HepG2 (cell line): ENCODE measurements around the gene CERS1. TPM values are rescaled to one million over a fixed set of nuclear protein-coding genes. Genes with fewer than 3 reads are reported as not detected.

Experiments used
- CENPT ChIP-seq: sonication (generic); formaldehyde crosslinking; IDR thresholded peaks from 2 replicates; pipeline ENCODE4 v1.8.0; 2022; ENCODE audit warnings: low read depth, mild to moderate bottlenecking, moderate library complexity, missing genetic modification reagents
- DR1 ChIP-seq: sonication (generic); formaldehyde crosslinking; IDR thresholded peaks from 2 replicates; pipeline ENCODE4 v1.8.0; 2021; ENCODE audit warnings: mild to moderate bottlenecking, missing genetic modification reagents, inconsistent platforms
- HOXA7 ChIP-seq: sonication (generic); formaldehyde crosslinking; IDR thresholded peaks from 2 replicates; pipeline ENCODE4 v1.8.1; 2022; ENCODE audit warnings: mild to moderate bottlenecking, missing genetic modification reagents, moderate library complexity
- PCBP1 ChIP-seq: fragments of 200-400 bp; formaldehyde crosslinking; IDR thresholded peaks from 2 replicates; pipeline ENCODE4 v1.6.1; 2017; ENCODE audit warnings: mild to moderate bottlenecking, low read depth, low read length, borderline replicate concordance
- PCBP2 ChIP-seq: fragments of 200-400 bp; formaldehyde crosslinking; optimal IDR thresholded peaks from 2 replicates; pipeline ENCODE3; 2018; ENCODE audit warnings: low read length, low read depth; ENCODE audit not compliant: poor library complexity, severe bottlenecking
- REL ChIP-seq: sonication (generic); formaldehyde crosslinking; conservative IDR thresholded peaks from 2 replicates; pipeline ENCODE4 v1.8.0; 2022; ENCODE audit warnings: mild to moderate bottlenecking, missing genetic modification reagents, moderate library complexity
- SP140L ChIP-seq: sonication (generic); formaldehyde crosslinking; IDR thresholded peaks from 2 replicates; pipeline ENCODE4 v1.4.0; 2020; ENCODE audit warnings: missing genetic modification reagents, borderline replicate concordance
- THYN1 ChIP-seq: sonication (generic); formaldehyde crosslinking; IDR thresholded peaks from 2 replicates; pipeline ENCODE4 v1.8.1; 2023; ENCODE audit warnings: low read depth, mild to moderate bottlenecking, moderate library complexity, missing genetic modification reagents, borderline replicate concordance
- ZBTB8A ChIP-seq: sonication (generic); formaldehyde crosslinking; IDR thresholded peaks from 2 replicates; pipeline ENCODE4 v1.4.0; 2020; ENCODE audit warnings: mild to moderate bottlenecking, low read depth, missing genetic modification reagents, borderline replicate concordance
- ZMAT3 ChIP-seq: sonication (generic); formaldehyde crosslinking; conservative IDR thresholded peaks from 2 replicates; pipeline ENCODE4 v1.7.0; 2021; ENCODE audit warnings: missing genetic modification reagents
- ZNF136 ChIP-seq: sonication (generic); formaldehyde crosslinking; IDR thresholded peaks from 2 replicates; pipeline ENCODE4 v1.8.1; 2022; ENCODE audit warnings: low read depth, mild to moderate bottlenecking, moderate library complexity, missing genetic modification reagents
- ZNF432 ChIP-seq: sonication (generic); formaldehyde crosslinking; IDR thresholded peaks from 2 replicates; pipeline ENCODE4 v1.5.0; 2020; ENCODE audit warnings: missing genetic modification reagents, mild to moderate bottlenecking, borderline replicate concordance
- ZSCAN12 ChIP-seq: sonication (generic); formaldehyde crosslinking; IDR thresholded peaks from 2 replicates; pipeline ENCODE4 v1.9.0; 2021; ENCODE audit warnings: mild to moderate bottlenecking, missing genetic modification reagents
- polyA plus RNA-seq, 8 experiments: library from polyadenylated mRNA; depleted of rRNA in 3 of 8; stranded (reverse) in 7 of 8; unstranded in 1 of 8; fragments of >200 nt; fragmentation: Illumina TruSeq in 4 of 8; extraction: Trizol in 4 of 8; gene quantifications; 2 replicates each; pipeline versions ENCODE4 v1.2.1 to v1.2.3, GENCODE V29; 2011 to 2016; ENCODE audit warnings: low read depth in 4 of 8, missing spikeins in 1 of 8, mixed read lengths in 1 of 8; ENCODE audit not compliant: insufficient read depth in 1 of 8
- total RNA-seq, 5 experiments: library from RNA; depleted of rRNA; stranded (reverse); fragments of >200 nt; fragmentation: Illumina TruSeq; extraction: Trizol; gene quantifications; 2 replicates each; pipeline ENCODE4 v1.2.3, GENCODE V29; 2016; ENCODE audit warnings: low read depth in 1 of 5
- TF ChIP-seq, protein P1 (sequence below): sonication (generic); formaldehyde crosslinking; IDR thresholded peaks from 2 replicates; pipeline ENCODE4 v1.8.0; 2022; ENCODE audit warnings: mild to moderate bottlenecking, missing genetic modification reagents, moderate library complexity
- TF ChIP-seq, protein P2 (sequence below): sonication (generic); formaldehyde crosslinking; conservative IDR thresholded peaks from 2 replicates; pipeline ENCODE4 v1.8.0; 2022; ENCODE audit warnings: missing genetic modification reagents
- TF ChIP-seq, protein P3 (sequence below): sonication (generic); formaldehyde crosslinking; conservative IDR thresholded peaks from 2 replicates; pipeline ENCODE4 v1.8.0; 2022; ENCODE audit warnings: mild to moderate bottlenecking, moderate library complexity, missing genetic modification reagents
- TF ChIP-seq, protein P4 (sequence below): sonication (generic); formaldehyde crosslinking; IDR thresholded peaks from 2 replicates; pipeline ENCODE4 v1.4.0; 2020; ENCODE audit warnings: missing genetic modification reagents
- TF ChIP-seq, protein P5 (sequence below): sonication (generic); formaldehyde crosslinking; IDR thresholded peaks from 2 replicates; pipeline ENCODE4 v1.5.0; 2020; ENCODE audit warnings: mild to moderate bottlenecking, missing genetic modification reagents

Gene CERS1
- total and polyA plus RNA-seq, 2 of the 13 experiments (the other 11 are each of a cell fraction or from before 2014, with no cell fraction given): 4.6 to 9.8 TPM

DNA sequence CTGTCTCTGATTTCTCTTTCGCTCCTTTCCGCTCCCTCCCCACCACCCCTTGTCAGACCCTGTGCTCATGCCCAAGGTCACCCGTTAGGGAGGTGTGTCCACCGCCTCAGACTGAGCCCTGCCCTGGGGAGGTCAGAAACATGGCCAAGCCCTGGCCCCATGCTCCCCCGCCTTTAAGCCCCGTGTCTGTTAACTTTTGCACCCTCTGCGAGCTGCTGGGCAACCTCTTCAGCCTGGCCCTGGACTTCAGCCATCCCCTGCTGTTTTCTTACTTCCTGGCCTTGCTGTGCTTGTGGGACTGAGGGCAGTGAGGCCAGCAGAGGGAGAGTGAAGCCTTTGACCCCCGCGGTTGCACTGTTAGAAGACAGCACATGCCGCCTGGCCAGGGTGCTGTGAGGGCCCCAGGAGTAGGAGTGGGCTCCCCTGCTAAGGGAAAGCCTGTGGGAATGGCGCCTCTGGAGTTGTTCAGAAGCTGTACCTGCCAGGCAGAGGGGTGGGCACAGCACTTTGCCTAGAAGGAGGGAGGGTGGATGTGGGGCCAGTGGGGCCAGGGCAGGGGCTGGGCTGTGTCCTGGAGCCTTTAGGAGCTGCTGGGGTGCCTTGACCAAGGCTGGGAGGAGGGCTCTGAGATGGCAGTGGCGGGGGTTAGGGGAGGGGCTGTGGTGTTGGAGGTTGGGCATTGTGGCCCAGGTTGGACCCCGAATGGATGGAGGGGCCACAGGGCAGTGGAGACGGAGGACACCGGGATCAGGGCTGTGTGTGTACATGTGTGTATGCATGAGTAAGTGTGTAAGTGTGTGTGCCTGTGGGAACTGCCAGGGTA lies 56.3 kb downstream of the CERS1 start (continued):
- TF ChIP-seq SP140L (CRISPR knock-in tag) (no peak; the same call in 1 of the 2 replicates), ZNF432 (no peak), ZNF136 (no peak), HOXA7 (CRISPR knock-in tag) (no peak), ZBTB8A (CRISPR knock-in tag) (no peak), CENPT (no peak), DR1 (CRISPR knock-in tag) (no peak; the same call in 1 of the 2 replicates), THYN1 (CRISPR knock-in tag) (no peak), PCBP2 (no peak), ZSCAN12 (no peak), PCBP1 (peak; percentile 72), ZMAT3 (peak; percentile 80; the same call in 1 of the 2 replicates), REL (CRISPR knock-in tag) (no peak)
- TF ChIP-seq, protein P1, sequence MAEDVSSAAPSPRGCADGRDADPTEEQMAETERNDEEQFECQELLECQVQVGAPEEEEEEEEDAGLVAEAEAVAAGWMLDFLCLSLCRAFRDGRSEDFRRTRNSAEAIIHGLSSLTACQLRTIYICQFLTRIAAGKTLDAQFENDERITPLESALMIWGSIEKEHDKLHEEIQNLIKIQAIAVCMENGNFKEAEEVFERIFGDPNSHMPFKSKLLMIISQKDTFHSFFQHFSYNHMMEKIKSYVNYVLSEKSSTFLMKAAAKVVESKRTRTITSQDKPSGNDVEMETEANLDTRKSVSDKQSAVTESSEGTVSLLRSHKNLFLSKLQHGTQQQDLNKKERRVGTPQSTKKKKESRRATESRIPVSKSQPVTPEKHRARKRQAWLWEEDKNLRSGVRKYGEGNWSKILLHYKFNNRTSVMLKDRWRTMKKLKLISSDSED: no peak
- TF ChIP-seq, protein P2, sequence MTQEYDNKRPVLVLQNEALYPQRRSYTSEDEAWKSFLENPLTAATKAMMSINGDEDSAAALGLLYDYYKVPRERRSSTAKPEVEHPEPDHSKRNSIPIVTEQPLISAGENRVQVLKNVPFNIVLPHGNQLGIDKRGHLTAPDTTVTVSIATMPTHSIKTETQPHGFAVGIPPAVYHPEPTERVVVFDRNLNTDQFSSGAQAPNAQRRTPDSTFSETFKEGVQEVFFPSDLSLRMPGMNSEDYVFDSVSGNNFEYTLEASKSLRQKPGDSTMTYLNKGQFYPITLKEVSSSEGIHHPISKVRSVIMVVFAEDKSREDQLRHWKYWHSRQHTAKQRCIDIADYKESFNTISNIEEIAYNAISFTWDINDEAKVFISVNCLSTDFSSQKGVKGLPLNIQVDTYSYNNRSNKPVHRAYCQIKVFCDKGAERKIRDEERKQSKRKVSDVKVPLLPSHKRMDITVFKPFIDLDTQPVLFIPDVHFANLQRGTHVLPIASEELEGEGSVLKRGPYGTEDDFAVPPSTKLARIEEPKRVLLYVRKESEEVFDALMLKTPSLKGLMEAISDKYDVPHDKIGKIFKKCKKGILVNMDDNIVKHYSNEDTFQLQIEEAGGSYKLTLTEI: no peak
- TF ChIP-seq, protein P3, sequence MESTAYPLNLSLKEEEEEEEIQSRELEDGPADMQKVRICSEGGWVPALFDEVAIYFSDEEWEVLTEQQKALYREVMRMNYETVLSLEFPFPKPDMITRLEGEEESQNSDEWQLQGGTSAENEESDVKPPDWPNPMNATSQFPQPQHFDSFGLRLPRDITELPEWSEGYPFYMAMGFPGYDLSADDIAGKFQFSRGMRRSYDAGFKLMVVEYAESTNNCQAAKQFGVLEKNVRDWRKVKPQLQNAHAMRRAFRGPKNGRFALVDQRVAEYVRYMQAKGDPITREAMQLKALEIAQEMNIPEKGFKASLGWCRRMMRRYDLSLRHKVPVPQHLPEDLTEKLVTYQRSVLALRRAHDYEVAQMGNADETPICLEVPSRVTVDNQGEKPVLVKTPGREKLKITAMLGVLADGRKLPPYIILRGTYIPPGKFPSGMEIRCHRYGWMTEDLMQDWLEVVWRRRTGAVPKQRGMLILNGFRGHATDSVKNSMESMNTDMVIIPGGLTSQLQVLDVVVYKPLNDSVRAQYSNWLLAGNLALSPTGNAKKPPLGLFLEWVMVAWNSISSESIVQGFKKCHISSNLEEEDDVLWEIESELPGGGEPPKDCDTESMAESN (CRISPR knock-in tag): peak; percentile 67; the same call in 1 of the 2 replicates
- TF ChIP-seq, protein P4, sequence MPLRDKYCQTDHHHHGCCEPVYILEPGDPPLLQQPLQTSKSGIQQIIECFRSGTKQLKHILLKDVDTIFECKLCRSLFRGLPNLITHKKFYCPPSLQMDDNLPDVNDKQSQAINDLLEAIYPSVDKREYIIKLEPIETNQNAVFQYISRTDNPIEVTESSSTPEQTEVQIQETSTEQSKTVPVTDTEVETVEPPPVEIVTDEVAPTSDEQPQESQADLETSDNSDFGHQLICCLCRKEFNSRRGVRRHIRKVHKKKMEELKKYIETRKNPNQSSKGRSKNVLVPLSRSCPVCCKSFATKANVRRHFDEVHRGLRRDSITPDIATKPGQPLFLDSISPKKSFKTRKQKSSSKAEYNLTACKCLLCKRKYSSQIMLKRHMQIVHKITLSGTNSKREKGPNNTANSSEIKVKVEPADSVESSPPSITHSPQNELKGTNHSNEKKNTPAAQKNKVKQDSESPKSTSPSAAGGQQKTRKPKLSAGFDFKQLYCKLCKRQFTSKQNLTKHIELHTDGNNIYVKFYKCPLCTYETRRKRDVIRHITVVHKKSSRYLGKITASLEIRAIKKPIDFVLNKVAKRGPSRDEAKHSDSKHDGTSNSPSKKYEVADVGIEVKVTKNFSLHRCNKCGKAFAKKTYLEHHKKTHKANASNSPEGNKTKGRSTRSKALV (CRISPR knock-in tag): no peak
- TF ChIP-seq, protein P5, sequence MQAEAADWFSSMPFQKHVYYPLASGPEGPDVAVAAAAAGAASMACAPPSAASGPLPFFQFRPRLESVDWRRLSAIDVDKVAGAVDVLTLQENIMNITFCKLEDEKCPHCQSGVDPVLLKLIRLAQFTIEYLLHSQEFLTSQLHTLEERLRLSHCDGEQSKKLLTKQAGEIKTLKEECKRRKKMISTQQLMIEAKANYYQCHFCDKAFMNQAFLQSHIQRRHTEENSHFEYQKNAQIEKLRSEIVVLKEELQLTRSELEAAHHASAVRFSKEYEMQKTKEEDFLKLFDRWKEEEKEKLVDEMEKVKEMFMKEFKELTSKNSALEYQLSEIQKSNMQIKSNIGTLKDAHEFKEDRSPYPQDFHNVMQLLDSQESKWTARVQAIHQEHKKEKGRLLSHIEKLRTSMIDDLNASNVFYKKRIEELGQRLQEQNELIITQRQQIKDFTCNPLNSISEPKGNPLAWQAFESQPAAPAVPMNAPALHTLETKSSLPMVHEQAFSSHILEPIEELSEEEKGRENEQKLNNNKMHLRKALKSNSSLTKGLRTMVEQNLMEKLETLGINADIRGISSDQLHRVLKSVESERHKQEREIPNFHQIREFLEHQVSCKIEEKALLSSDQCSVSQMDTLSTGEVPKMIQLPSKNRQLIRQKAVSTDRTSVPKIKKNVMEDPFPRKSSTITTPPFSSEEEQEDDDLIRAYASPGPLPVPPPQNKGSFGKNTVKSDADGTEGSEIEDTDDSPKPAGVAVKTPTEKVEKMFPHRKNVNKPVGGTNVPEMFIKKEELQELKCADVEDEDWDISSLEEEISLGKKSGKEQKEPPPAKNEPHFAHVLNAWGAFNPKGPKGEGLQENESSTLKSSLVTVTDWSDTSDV: peak; percentile 28; the same call in 1 of the 2 replicates
